Adipose tissue (tissue), 3 donors: Measurements from ENCODE around the gene CDKN2B-AS1. TPM values are rescaled to one million over a fixed set of nuclear protein-coding genes. Genes with fewer than 3 reads are reported as not detected.
A peak's percentile ranks its signal among the peaks of the same experiment; 100 is the strongest.

Source experiments
- H3K27ac ChIP-seq: one replicate; pipeline ENCODE4 v1.5.1; 2013; ENCODE audit warnings: low read depth, low read length
- WGBS, 3 donors: extraction: QIAGEN DNeasy Blood & Tissue Kit; methylation state at CpG; one replicate each; pipeline ENCODE4 v1.1.7; 2013; 5-methylcytosine and 5-hydroxymethylcytosine counted together
- polyA plus RNA-seq, 3 donors: library from polyadenylated mRNA; stranded (reverse); fragments of 200-250 nt; gene quantifications; one replicate each; pipeline ENCODE4 v1.2.3, GENCODE V29; 2013
- donor health status: healthy with polysubstance abuse.
- donor health status: Bipolar disorder and iron deficiency.
- donor health status: healthy.

CDKN2B-AS1 gene
- polyA plus RNA-seq, 3 donors = 0.16 TPM; not detected in 2

DNA sequence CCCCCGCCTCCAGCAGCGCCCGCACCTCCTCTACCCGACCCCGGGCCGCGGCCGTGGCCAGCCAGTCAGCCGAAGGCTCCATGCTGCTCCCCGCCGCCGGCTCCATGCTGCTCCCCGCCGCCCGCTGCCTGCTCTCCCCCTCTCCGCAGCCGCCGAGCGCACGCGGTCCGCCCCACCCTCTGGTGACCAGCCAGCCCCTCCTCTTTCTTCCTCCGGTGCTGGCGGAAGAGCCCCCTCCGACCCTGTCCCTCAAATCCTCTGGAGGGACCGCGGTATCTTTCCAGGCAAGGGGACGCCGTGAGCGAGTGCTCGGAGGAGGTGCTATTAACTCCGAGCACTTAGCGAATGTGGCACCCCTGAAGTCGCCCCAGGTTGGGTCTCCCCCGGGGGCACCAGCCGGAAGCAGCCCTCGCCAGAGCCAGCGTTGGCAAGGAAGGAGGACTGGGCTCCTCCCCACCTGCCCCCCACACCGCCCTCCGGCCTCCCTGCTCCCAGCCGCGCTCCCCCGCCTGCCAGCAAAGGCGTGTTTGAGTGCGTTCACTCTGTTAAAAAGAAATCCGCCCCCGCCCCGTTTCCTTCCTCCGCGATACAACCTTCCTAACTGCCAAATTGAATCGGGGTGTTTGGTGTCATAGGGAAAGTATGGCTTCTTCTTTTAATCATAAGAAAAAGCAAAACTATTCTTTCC lies 19.7 kb upstream of the CDKN2B-AS1 start:
- 1 to 2% (median 1%) methylated on average over 48 to 51 of the region's 51 CpGs for WGBS, 3 donors
- no peak overlapping the region for H3K27ac ChIP-seq

DNA sequence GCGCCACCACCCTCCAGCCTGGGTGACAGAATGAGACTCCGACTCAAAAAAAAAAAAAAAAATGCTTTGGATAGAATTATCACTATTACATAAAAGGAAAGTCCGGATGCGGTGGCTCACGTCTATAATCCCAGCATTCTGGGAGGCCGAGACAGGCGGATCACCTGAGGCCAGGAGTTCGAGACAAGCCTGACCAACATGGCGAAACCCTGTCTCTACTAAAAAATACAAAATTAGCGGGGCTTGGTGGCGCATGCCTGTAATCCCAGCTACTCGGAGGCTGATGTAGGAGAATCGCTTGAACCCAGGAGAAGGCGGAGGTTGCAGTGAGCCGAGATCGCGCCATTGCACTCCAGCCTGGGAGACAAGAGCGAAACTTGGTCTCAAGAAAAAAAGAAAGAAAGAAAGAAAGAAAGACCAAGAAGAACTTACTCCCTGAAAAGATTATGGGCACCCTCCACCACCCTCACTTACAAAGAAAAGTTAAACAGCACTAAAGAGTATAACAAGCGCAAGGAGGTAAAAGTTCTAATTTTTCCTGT lies 18.2 kb upstream of the CDKN2B-AS1 start:
- no peak overlapping the region for H3K27ac ChIP-seq
- 22 to 23% (median 23%) methylated on average over 19 of the region's 19 CpGs for whole genome bisulfite sequencing, 3 donors

- no peak overlapping the region for H3K27ac ChIP-seq
- WGBS, 3 donors = 39 to 61% (median 51%) methylated on average over 1 of the region's 1 CpG
Measured at GRCh38 chr9:21982391-21982790, 12.2 kb upstream of the CDKN2B-AS1 start.

DNA sequence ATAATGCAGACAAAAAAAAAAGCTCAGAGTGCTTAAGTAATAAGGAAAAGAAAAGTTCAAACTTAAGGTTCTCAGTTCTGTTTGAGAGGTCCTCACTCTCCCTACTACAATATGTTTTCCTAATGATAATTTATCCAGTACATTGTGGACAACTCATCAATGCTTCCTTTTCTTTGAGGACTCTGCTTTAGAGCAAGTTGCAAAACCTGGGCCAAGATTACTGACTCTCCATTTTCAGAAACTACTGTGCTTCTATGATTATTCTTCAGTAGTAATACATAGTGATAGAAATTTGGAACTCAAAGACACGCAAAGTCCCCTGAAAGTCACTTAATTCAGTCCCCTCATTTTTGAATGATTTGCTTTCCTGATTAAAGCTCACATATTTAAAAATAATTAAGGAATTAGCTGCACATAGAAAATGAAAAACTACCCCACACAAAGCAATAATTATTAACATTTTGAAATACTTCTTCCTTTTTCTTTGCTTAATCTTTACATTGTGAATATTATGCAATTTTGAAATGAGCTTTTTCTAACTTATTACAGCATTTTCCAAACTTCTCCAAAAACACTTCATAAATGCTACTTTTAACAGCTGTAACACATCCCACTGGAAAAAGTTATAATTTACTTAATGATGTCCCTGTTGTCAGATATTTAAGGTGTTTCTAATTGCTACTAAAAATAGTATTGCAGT lies 11.6 kb upstream of the CDKN2B-AS1 start:
- WGBS, 3 donors = 50 to 74% (median 57%) methylated on average over 1 of the region's 1 CpG
- H3K27ac ChIP-seq = no peak overlapping the region

DNA sequence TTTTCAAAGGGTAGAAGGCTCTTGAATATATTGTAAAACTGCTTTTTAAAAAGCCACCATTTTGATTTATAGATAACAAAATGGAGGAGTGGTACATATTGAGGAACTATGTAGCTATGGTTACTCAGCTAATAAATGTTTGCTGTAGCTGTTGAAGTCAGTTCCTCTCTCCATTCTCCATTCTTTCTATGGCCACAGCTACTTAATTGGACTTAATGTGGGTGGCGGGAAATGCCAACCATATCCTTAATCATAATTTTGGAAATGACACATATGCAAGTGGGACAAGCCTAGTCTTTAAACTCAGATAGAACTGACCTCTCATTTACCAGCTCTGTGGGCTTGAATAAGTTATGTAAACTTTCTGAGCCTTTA lies 11.0 kb upstream of the CDKN2B-AS1 start:
- 60 to 70% (median 67%) methylated on average over 1 of the region's 1 CpG for WGBS, 3 donors
- H3K27ac ChIP-seq = no peak overlapping the region

- H3K27ac ChIP-seq = no peak overlapping the region
Measured at GRCh38 chr9:21984101-21984500, 10.5 kb upstream of the CDKN2B-AS1 start.

DNA sequence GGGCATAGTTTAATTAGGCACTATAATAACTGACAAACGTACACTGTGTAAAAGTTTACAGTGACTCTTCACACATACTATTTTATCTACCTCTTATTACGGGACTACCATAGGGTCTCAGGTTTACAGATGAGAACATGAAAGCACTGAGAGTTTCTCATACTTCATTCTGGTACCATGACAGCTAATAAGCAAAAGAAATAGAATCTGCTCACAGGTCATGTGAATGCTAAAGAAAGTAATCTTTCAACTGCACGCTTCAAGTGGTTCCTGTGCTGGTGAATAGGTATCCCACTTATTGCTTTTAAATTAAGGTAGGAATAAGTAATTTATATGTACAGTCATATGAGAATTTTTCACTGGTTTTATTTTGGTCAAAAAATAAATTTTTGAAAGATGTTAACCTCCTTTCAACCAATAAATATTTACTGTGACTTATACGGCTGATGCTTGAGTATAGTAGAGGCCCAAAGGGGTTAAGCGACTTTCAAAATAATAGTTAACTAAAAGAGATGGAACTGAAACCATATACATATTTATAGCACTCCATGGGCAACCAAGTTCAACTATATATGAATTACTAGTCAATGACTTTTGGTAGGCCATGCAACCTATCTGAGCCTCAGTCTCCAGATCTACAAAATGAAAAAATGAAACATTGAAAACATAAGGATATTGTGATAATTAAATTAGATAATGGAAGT lies 8.5 kb upstream of the CDKN2B-AS1 start:
- WGBS, 3 donors = 66 to 70% (median 69%) methylated on average over 5 of the region's 5 CpGs
- no peak overlapping the region for H3K27ac ChIP-seq

- H3K27ac ChIP-seq = no peak overlapping the region
- WGBS, 3 donors = 24 to 34% (median 34%) methylated on average over 9 of the region's 9 CpGs
Measured at GRCh38 chr9:21988056-21988990, 6.3 kb upstream of the CDKN2B-AS1 start.

- H3K27ac ChIP-seq = no peak overlapping the region
- 5 to 19% (median 18%) methylated on average over 35 of the region's 35 CpGs for WGBS, 3 donors
Measured at GRCh38 chr9:21989440-21990189, 5.0 kb upstream of the CDKN2B-AS1 start.

DNA sequence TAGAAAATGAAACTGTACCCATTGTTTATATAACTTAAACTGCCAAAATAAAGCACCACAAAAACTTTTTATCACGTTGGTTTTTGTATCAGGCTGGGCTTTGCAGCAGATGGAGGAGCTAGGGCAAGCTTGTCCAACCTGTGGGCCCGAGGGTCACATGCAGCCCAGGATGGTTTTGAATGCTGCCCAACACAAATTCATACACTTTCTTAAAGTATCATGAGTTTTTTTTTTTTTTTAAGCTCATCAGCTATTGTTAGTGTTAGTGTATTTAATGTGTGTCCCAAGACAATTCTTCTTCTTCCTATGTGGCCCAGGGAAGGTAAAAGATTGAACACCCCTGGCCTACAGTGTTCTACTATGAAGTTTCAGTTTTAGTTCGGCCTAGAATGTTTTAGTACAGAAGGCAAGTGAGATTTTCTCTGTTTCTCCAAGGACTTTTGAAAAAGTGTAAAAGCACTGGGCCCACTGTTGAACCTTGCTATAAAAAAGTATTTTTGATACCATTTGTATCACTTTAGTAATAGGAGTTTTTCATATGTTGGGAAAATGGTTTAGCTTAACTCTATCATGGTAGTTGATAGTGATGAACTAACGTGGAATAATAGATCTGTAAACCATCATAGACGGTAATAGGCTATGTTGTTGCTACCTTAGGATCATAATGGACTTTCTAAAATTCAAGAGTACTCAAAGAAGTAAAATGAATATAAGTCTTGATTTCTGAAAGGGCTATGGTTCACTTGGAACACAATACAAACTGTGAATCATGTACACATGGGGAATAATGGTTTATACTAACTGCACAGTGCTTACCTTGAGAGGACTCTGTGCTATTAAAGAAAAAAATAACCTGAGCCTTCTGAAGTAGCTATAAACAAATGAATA lies 3.3 kb upstream of the CDKN2B-AS1 start:
- H3K27ac ChIP-seq = no peak overlapping the region
- 71 to 83% (median 77%) methylated on average over 5 of the region's 5 CpGs for WGBS, 3 donors

GRCh38 chr9:21993007-21993406 lies 1.6 kb upstream of the CDKN2B-AS1 start:
- no peak overlapping the region for H3K27ac ChIP-seq
- 89 to 93% (median 91%) methylated on average over 4 of the region's 4 CpGs for WGBS, 3 donors

- H3K27ac ChIP-seq = peak within 1 kb of the TSS; percentile 26
- 5 to 8% (median 5%) methylated on average over 46 to 53 of the region's 53 CpGs for WGBS, 3 donors
Measured at GRCh38 chr9:21993893-21994555, 567 bp upstream of the CDKN2B-AS1 start, which contains the start of gene CDKN2A. TSS of gene CDKN2A (minus strand) at chr9:21994392.

DNA sequence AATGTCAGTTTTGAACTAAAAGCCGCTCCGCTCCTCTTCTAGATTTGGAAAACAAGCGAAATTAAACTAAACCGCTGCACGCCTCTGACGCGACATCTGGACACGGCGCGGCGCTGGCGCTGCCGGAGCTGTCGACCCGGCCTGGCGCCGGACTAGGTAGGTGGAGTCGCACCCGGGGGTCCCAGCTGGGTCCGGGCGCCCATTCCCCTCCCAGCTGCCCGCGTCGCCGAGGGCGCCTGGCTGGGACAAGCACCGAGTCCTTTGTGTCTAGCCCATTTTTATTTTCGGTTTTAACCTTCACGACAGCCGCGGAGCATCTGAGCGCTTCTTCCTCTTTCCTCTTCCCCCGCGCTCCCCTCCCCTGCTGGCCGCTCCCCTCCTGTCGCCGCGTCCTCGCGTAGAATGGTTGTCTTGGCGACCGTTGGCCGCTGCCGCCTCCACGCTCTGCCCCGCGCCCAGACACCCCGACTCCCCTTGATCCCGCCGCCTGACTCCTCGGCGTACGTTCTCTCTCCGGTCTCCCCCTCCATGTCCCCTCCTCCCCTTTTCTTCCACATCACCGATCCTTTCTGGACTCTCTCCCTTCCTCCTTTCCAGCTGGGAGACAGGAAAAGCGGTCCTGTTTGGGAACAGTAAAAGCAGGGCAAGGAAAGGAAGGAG lies 545 bp downstream of the CDKN2B-AS1 start:
- H3K27ac ChIP-seq = peak overlapping the region; percentile 26
- 0 to 1% (median 1%) methylated on average over 54 to 56 of the region's 56 CpGs for WGBS, 3 donors

- H3K27ac ChIP-seq = no peak overlapping the region
- WGBS, 3 donors = 14 to 21% (median 15%) methylated on average over 49 to 54 of the region's 54 CpGs
Measured at GRCh38 chr9:21995666-21996398, 1.2 kb downstream of the CDKN2B-AS1 start.

- no peak overlapping the region for H3K27ac ChIP-seq
- 54 to 68% (median 61%) methylated on average over 9 of the region's 9 CpGs for WGBS, 3 donors
Measured at GRCh38 chr9:21996438-21996837, 1.8 kb downstream of the CDKN2B-AS1 start.
